GM23338 (cell line): ENCODE measurements around the gene THSD8. TPM values are rescaled to one million over a fixed set of nuclear protein-coding genes. Genes with fewer than 3 reads are reported as not detected.

ENCODE experiments used
- ATAC-seq: fragments of 200-7000 bp; cut with Tn5 transposase; 3 replicates; pipeline ENCODE4 v1.9.1; 2020
- DNase-seq: peaks from one replicate; pipeline ENCODE4 v3.0.0-alpha.2; 2015; ENCODE audit warnings: low spot score
- H2AFZ ChIP-seq: fragments of 200-600 bp; sonication (generic); 2 replicates; pipeline ENCODE4 v1.8.0; 2016; ENCODE audit warnings: antibody characterized with exemption, mild to moderate bottlenecking, moderate library complexity
- H3F3A ChIP-seq: fragments of 200-600 bp; sonication (generic); replicated peaks from 2 replicates; pipeline ENCODE4 v1.8.0; 2017; ENCODE audit warnings: antibody characterized with exemption, mixed run types, low read depth
- H3K27ac ChIP-seq: fragments of 200-600 bp; sonication (generic); 2 replicates; pipeline ENCODE4 v1.6.1; 2016; ENCODE audit warnings: low read depth
- H3K27me3 ChIP-seq: fragments of 200-600 bp; sonication (generic); 2 replicates; pipeline ENCODE4 v1.8.0; 2016; ENCODE audit warnings: mild to moderate bottlenecking, mixed run types, moderate library complexity; ENCODE audit not compliant: insufficient read depth
- H3K36me3 ChIP-seq: fragments of 200-600 bp; sonication (generic); 2 replicates; pipeline ENCODE4 v1.8.0; 2016; ENCODE audit warnings: mild to moderate bottlenecking; ENCODE audit not compliant: insufficient read depth
- H3K4me1 ChIP-seq: fragments of 200-600 bp; sonication (generic); 2 replicates; pipeline ENCODE4 v1.8.0; 2016; ENCODE audit warnings: mild to moderate bottlenecking, moderate library complexity; ENCODE audit not compliant: insufficient read depth
- H3K4me2 ChIP-seq: fragments of 200-600 bp; sonication (generic); 2 replicates; pipeline ENCODE4 v1.7.1; 2017; ENCODE audit warnings: mixed run types
- H3K4me3 ChIP-seq: fragments of 200-600 bp; sonication (generic); 2 replicates; pipeline ENCODE4 v1.6.1; 2016; ENCODE audit warnings: mixed run types
- H3K79me2 ChIP-seq: fragments of 200-600 bp; sonication (generic); replicated peaks from 2 replicates; pipeline ENCODE4 v1.8.0; 2017; ENCODE audit warnings: mild to moderate bottlenecking; ENCODE audit not compliant: insufficient read depth
- H3K9me2 ChIP-seq: fragments of 200-600 bp; sonication (generic); 2 replicates; pipeline ENCODE4 v1.8.0; 2017; ENCODE audit not compliant: insufficient read depth
- H4K20me1 ChIP-seq: fragments of 200-600 bp; sonication (generic); replicated peaks from 2 replicates; pipeline ENCODE4 v1.8.0; 2017; ENCODE audit warnings: mild to moderate bottlenecking; ENCODE audit not compliant: insufficient read depth
- H3K27ac Mint-ChIP-seq: 2 replicates; pipeline ENCODE4 v1.8.0; 2020; ENCODE audit warnings: inconsistent platforms, mild to moderate bottlenecking, moderate library complexity, mixed read lengths
- H3K27me3 Mint-ChIP-seq: 3 replicates; pipeline ENCODE4 v1.8.0; 2022; ENCODE audit warnings: low read depth, mild to moderate bottlenecking, moderate library complexity, mixed read lengths, inconsistent platforms; ENCODE audit not compliant: insufficient read depth, poor library complexity
- H3K36me3 Mint-ChIP-seq: 3 replicates; pipeline ENCODE4 v1.8.0; 2021; ENCODE audit warnings: low read depth, mild to moderate bottlenecking, inconsistent platforms, moderate library complexity, mixed read lengths
- H3K4me1 Mint-ChIP-seq: 3 replicates; pipeline ENCODE4 v1.8.0; 2020; ENCODE audit warnings: mild to moderate bottlenecking, inconsistent platforms, mixed read lengths
- H3K4me3 Mint-ChIP-seq: 3 replicates; pipeline ENCODE4 v1.8.0; 2021; ENCODE audit warnings: moderate library complexity, mild to moderate bottlenecking, inconsistent platforms, mixed read lengths
- H3K9me3 Mint-ChIP-seq: 3 replicates; pipeline ENCODE4 v1.8.0; 2020; ENCODE audit warnings: moderate library complexity, mild to moderate bottlenecking, inconsistent platforms, mixed read lengths
- CREB1 ChIP-seq: fragments of 250-450 bp; sonication (Bioruptor Pico); IDR thresholded peaks from 2 replicates; pipeline ENCODE4 v1.5.0; 2020; ENCODE audit warnings: low read depth, mild to moderate bottlenecking, moderate library complexity
- ETS1 ChIP-seq: IDR thresholded peaks from 2 replicates; pipeline ENCODE4 v1.6.1; 2016; ENCODE audit warnings: antibody characterized with exemption
- EZH2 ChIP-seq: fragments of 200-600 bp; sonication (generic); IDR thresholded peaks from one replicate; pipeline ENCODE4 v1.8.0; 2017; ENCODE audit warnings: antibody characterized with exemption, mild to moderate bottlenecking, low read depth; ENCODE audit not compliant: unreplicated experiment
- POLR2AphosphoS5 ChIP-seq: IDR thresholded peaks from 2 replicates; pipeline ENCODE4 v1.6.1; 2016; ENCODE audit warnings: antibody characterized with exemption, low read depth
- STAT1 ChIP-seq: IDR thresholded peaks from one replicate; pipeline ENCODE4 v1.6.1; 2016; ENCODE audit warnings: antibody characterized with exemption; ENCODE audit not compliant: unreplicated experiment
- ZNF462 ChIP-seq: fragments of 250-450 bp; sonication (Bioruptor Pico); IDR thresholded peaks from 2 replicates; pipeline ENCODE4 v1.5.0; 2020; ENCODE audit warnings: mild to moderate bottlenecking, moderate library complexity
- polyA plus RNA-seq: library from polyadenylated mRNA; unstranded; fragments of >200 nt; fragmentation: Nextera tagmentation; extraction: Ambion mirVana; gene quantifications from 2 replicates; pipeline ENCODE4 v1.2.1, GENCODE V29; 2016
- total RNA-seq: library from RNA; depleted of rRNA; stranded (reverse); fragments of >200 nt; shearing (Covaris generic); gene quantifications from 2 replicates; pipeline ENCODE4 v1.2.3, GENCODE V29; 2014

Gene THSD8
- total and polyA plus RNA-seq, 2 experiments from 2014 or later, result 0.38 to 38.5 TPM

- ATAC-seq (peak; percentile 86), DNase-seq (peak; percentile 95)
- H3K36me3 Mint-ChIP-seq, result peaks cover 29% of the 10 kb centered on the region
- H3K4me3 Mint-ChIP-seq, result peak within 1 kb of the TSS; percentile 95
- H2AFZ ChIP-seq, result peak within 1 kb of the TSS; percentile 100
- H3K4me3 ChIP-seq, result peak within 1 kb of the TSS; percentile 97
- peaks cover 10% of the 10 kb centered on the region for H3K27me3 ChIP-seq
- H3K4me2 ChIP-seq, result peak within 1 kb of the TSS; percentile 95
- TF ChIP-seq EZH2, result no peak
- peak; percentile 96 for TF ChIP-seq POLR2AphosphoS5
- no peak for TF ChIP-seq ZNF462
- TF ChIP-seq STAT1, result no peak
- peak; percentile 92 for TF ChIP-seq ETS1
- peak; percentile 92 for TF ChIP-seq CREB1 (CRISPR knock-in tag)
- H3K79me2 ChIP-seq, result peaks cover 10% of the 10 kb centered on the region; the same call in 1 of the 2 replicates
- H3K27me3 Mint-ChIP-seq, result peaks cover 10% of the 10 kb centered on the region
- H3K9me2 ChIP-seq, result no peaks in the 10 kb centered on the region
- H3K9me3 Mint-ChIP-seq, result no peaks in the 10 kb centered on the region
- no peaks in the 10 kb centered on the region for H4K20me1 ChIP-seq
- H3K36me3 ChIP-seq, result peaks cover 8% of the 10 kb centered on the region
- peaks cover 14% of the 10 kb centered on the region for H3K4me1 Mint-ChIP-seq
- 0 out of 2 replicates have a peak within 1 kb of the TSS, but pooled peaks have one; percentile 50 for H3K27ac ChIP-seq
- peak within 1 kb of the TSS; percentile 95 for H3K27ac Mint-ChIP-seq
- peaks cover 18% of the 10 kb centered on the region for H3F3A ChIP-seq
- peaks cover 3% of the 10 kb centered on the region; the same call in 1 of the 2 replicates for H3K4me1 ChIP-seq
These were observed 4.6 kb downstream of the THSD8 start, which contains the start of gene RNASEH2A for GRCh38 chr19:12806242-12807081. TSS of gene RNASEH2A (plus strand) at chr19:12806584. CDS start at chr19:12806674, 90 bp downstream.
